LHCN-M2 (cell line): ENCODE results near the gene OMA1. TPM values are rescaled to one million over a fixed set of nuclear protein-coding genes. Genes with fewer than 3 reads are reported as not detected.
A peak's percentile ranks its signal among the peaks of the same experiment; 100 is the strongest.
"Not testable (repeated sequence)": the region's sequence is repeated elsewhere in the genome, so short reads cannot be mapped to it uniquely, and the experiment has no call there.

Source experiments
- DNase-seq: peaks from one replicate; pipeline ENCODE4 v3.0.0-alpha.2; 2012; ENCODE audit warnings: low read depth
- total RNA-seq: library from RNA; depleted of rRNA; stranded (reverse); fragments of >200 nt; gene quantifications from 2 replicates; pipeline ENCODE4 v1.2.3, GENCODE V29; 2014

The OMA1 gene
- total RNA-seq, 1 experiment from 2014 or later, result 20.6 TPM

- DNase-seq, result no peak
Observed at GRCh38 chr1:58573705-58574591, 27.4 kb upstream of the OMA1 start.

DNA sequence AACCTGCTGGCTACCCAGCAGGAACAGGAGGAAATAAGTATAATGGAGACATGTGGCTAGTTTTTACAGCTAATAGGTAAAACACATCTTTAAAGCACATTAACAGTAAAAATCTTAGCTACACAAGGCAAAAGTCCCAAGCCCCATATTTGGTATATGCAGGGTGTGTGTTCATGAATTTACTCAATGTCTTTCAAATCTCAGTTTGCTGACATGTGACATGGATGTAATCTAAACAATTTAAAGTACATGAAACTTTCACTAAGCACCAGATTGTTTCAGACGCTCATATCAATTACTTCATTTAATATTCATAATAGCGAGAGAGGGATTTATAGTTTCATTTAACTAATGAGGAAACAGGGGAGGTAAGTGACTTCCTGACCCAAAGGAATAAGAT, 26.6 kb upstream of the OMA1 start:
- no peak for DNase-seq

DNA sequence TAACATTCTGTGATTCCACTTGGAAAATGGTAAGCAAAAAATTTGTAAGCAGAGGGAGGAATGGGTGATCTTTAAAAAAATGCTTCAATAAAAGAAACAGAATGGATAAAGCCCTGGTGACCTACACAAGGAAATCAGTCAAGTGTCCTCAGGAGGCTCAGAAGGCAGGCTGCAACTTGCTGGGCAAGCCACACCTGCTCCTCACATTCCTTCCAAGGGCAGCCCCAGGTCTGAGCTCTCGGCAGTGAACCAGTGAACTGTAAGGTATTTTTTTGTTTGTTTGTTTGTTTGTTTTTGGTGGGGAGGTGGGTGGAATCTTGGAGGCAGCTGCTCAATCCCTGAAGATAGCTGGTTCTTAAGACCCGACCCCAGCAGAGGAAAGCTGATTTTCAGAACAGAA, 26.2 kb upstream of the OMA1 start:
- no peak for DNase-seq

DNA sequence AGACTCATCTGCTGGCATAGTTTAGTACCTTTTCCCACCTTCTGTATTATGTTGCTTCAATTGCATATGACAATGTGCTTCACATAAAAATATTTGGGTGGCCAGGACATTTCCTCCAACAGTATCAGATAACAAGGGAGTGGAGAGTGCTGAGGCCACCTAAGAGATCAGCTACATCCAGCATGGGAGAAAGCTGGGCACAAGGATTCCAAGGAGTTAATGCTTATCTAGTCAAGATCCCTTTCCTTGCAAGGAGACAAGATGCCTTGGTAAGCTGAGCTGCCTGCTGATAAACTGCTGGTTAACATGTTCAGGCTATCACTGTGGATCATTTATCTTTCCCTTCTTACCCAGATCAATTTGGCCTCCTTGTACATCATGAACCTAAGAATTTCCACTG, 25.1 kb upstream of the OMA1 start:
- no peak for DNase-seq

- DNase-seq, result peak; percentile 68
Observed at GRCh38 chr1:58570817-58571216, 24.3 kb upstream of the OMA1 start.

DNA sequence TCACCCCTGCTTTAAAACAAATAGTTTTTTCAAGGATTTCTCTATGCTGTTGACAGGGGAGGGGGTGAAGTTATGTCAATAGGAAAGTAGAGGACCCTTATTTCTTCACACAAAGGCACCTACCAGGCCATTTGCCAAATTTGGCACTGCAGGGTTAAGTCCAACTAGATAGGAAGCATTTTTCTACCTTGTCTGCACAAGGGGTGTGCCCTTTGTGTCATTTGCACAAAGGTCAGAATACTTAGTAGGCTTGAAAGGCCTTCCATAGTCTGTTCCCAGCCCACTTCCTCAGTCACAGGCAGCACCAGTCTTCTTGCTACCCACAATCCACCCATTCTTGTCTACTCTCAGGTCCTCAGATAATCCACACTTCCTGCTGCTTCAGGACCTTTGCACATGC, 23.6 kb upstream of the OMA1 start:
- no peak for DNase-seq

- no peak for DNase-seq
Observed at GRCh38 chr1:58568911-58569310, 22.4 kb upstream of the OMA1 start.

- DNase-seq, result peak; percentile 36
Observed at GRCh38 chr1:58568271-58568860, 21.8 kb upstream of the OMA1 start.

DNA sequence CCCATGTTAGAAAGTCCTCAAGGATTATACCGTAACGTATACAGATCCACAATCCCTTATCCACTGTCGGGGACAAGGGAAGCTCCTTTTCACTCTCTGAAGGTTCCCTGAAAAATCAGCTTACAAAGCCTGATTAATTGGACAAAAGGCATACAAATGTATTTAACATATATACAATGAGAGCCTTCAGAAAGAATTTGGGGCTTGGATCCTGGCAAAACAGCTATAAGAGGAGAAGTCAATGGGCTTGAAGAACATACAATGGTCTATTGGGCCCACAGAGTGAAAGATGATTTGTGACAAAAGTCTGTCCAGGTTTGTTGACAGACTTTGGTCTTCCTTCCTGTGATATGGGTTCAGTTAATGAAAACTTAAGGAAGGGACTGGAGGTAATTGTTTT, 19.8 kb upstream of the OMA1 start:
- no peak for DNase-seq

DNA sequence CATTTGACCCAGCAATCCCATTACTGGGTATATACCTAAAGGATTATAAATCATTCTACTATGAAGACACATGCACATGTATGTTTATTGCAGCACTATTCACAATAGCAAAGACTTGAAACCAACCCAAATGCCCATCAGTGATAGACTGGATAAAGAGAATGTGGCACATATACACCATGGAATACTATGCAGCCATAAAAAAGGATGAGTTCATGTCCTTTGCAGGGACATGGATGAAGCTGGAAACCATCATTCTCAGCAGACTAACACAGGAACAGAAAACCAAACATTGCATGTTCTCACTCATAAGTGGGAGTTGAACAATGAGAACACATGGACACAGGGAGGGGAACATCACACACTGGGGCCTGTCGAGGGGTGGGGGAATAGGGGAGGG, 17.2 kb upstream of the OMA1 start:
- DNase-seq, result not testable (repeated sequence)

GRCh38 chr1:58561633-58562032, 15.1 kb upstream of the OMA1 start:
- DNase-seq, result no peak

- DNase-seq, result no peak
Observed at GRCh38 chr1:58555393-58555792, 8.9 kb upstream of the OMA1 start.

- DNase-seq, result peak; percentile 34
Observed at GRCh38 chr1:58551186-58552140, 4.9 kb upstream of the OMA1 start.

GRCh38 chr1:58549291-58549690, 2.8 kb upstream of the OMA1 start:
- DNase-seq, result not testable (repeated sequence)

GRCh38 chr1:58548371-58548770, 1.8 kb upstream of the OMA1 start:
- DNase-seq, result no peak

DNA sequence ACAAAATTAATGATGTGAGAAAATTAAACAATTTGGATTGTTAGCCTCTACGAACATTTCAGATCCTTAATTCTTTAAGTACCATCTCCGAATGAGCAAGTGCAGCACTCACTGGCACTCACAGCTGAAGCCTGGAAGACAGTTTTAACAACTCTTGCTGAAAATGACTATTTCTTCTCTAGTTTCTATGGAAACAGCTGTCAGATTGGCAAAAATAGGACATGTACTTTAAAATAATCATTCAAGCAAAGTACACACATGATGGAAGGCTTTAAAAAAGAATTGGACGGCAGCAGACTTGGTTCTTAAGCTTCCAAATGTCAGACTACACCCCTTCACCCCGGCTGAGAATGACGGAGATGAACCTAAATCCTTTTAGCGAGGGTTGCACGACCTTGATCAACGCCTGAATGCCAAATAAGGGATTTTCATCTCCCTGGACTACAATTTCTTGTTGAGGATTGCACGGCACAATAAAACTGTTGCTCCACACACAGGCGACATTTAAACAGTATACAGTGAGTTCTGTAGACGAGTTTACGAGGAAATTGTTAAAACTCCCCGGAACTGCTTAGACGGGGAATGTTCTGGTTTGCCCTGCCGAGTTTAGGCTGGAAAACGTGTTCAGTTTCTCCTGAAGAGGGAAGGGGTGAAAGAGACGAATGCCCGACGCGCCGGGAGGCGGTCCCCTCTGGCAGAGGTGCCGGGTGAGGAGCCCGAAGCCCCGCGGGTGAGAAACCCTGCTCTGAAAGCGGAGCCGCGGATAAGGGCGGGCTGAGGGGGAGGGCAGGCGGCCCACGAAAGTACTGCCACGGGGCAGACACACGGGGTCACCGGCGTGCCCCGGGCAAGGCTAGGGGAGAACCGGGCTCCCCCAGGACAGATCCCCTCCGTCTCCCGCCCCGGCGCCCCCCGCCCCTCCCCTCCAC, 671 bp downstream of the OMA1 start:
- DNase-seq, result peak; percentile 79

DNA sequence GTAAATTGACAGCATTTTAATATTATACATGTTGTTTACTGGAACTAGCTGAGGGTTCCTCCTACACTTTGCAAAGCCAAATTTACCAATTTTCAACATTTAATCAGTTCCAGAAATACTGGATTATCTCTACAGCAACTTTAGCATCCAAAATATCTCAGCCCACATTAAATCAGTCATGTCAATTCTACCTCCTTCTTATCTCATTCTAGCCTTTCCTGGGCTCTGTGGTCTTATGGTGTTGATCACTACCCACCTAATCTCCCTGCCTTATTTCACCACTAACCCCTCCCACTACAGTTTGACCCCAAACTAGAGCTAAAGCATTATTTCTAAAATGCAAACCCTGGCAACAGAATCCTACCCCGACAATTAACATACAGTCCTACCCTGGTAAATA, 3.3 kb downstream of the OMA1 start:
- no peak for DNase-seq

GRCh38 chr1:58539553-58539952, 7.0 kb downstream of the OMA1 start:
- DNase-seq, result peak; percentile 27

- DNase-seq, result no peak
Observed at GRCh38 chr1:58538821-58539220, 7.7 kb downstream of the OMA1 start.

- DNase-seq, result not testable (repeated sequence)
Observed at GRCh38 chr1:58531842-58532241, 14.7 kb downstream of the OMA1 start.

DNA sequence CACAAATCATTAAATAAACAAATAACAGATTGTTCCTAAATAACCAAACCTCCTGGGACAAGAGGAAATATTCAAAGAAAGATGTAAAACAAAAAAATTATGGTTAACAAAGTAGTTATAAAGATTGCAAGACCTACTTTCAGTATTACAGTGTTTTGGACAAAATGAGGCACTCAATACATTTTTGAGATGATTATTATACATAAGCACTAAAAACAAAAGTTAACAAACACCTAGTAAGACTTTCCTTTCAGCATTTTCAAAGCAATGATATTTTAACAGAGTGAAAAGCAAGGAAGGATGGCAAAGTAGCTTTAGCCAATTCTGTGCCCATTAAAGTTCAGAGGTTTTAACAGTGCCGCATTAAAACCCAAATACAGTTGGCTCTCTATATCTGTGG, 17.2 kb downstream of the OMA1 start:
- no peak for DNase-seq
